HTERT RPE-1 (cell line): ENCODE data around the gene NPB.

ENCODE experiments used
- in situ Hi-C: fragments of 300-500 bp; cut with MboI; formaldehyde crosslinking; loops from 4 replicates; pipeline ENCODE4 v1.14.3; 2020; ENCODE audit warnings: low sequenced_read_pairs

The NPB gene

DNA sequence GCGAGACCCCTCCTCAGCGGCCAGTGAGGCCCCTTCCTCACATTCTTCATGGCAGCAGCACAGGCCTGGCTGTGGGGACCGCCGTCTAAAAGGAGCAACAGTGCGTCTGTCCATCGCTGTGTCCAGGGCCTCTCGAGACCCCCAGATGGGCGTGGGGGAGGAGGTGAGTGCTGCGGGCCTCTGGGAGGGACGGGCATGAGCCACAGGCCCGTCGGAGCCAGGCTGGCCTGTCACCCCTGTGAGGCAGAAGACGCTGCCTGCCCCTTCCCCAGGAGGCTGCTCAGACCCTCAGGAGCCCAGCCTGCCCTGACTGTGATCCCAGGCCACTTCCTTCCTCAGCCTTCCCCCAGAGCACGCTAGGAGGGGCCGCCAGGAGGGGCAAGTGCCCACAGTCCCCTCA, 37.2 kb downstream of the NPB start:
- in situ Hi-C loops: no loop called here

DNA sequence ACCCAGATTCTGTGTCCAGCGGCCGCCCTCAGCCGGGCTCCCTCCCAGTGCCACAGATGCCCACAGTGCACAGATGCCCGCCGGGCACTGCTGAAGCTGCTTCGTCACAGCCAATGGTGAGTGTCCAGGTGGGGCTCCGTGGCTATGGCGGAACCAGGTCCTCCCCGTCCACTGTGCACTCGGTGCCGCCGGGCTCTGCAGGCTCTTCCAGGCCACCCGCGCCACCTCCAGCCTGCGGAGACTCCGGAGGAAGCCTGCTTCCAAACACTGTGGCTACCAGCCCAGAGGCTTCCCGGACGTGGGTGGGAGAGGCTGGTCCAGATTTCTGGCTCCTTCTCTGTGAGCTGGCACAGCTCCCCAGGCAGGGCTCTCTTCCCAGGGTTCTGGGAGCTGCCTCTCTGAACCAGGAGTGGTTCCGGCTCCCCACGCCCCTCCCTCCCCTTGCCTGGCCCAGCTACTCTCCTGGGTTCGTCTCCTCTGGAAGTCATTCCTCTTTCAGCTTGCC, 37.9 kb downstream of the NPB start:
- in situ Hi-C loops: no loop called here

DNA sequence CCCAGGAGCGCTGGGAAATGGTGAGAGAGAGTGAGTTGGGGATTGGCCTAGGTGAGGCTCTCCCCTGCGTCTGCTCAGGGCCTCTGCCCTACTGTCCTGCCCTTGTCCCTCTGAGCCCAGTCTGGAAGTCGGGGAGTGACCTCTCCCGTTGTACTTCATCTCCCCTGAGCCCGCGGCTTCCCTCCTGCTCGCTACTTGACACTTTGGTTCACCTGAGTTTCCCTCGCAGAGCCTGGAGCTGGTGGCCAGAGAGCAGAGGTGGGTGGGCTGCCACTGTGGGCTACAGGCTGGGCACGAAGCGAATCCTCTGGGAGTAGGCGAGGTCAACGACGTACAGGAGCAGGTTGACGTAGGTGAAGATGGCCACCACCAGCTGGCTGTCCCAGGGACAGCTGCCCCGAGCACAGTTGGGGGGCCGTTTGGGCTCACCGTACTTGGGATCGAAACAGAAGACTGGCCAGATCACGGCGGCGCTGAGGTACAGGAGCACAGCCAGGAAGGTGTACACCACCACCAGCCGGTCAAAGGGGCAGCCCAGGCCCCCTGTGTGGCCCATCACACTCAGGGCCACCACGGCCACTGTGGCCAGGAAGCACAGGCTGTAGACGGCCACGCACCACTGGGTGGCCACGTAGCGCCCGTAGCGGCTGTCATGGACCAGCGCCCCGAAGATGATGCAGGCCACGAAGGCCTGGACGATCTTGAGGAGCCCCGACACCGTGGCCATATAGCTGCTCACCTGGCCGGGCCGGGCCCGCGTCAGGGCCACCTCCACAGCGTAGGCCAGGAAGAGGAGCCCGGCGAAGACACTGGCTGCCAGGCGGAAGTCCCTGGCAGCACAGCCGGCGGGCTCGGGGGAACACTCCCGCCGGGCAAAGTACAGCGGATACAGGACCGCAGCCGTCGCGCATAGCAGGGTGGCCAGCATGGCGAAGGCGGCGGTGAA, 38.8 kb downstream of the NPB start:
- in situ Hi-C loops: no loop called here

GRCh38 chr17:81941484-81942166, 39.6 kb downstream of the NPB start:
- in situ Hi-C loops: no loop called here

GRCh38 chr17:81942167-81942553, 40.1 kb downstream of the NPB start:
- in situ Hi-C loops: no loop called here

DNA sequence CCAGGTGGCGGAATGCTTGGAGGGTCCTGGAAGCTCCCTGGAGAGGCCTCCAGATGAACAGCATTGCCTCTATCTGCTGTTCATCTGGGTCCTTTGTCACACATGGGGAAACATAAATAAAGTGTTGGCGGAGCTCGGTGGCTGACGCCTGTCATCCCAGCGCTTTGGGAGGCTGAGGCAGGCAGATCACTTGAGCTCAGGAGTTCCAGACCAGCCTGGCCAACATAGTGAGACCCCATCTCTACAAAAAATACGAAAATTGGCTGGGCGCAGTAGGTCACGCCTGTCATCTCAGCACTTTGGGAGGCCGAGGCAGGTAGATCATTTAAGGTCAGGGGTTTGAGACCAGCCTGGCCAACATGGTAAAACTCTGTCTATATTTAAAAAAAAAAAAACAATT, 42.8 kb downstream of the NPB start:
- in situ Hi-C loops: no loop called here

- in situ Hi-C loops: no loop called here
Measured at GRCh38 chr17:81947189-81947588, 45.2 kb downstream of the NPB start, which contains the start of gene MYADML2. TSS of gene MYADML2 (minus strand) at chr17:81947233. CDS start at chr17:81941741, 5,492 bp downstream.

DNA sequence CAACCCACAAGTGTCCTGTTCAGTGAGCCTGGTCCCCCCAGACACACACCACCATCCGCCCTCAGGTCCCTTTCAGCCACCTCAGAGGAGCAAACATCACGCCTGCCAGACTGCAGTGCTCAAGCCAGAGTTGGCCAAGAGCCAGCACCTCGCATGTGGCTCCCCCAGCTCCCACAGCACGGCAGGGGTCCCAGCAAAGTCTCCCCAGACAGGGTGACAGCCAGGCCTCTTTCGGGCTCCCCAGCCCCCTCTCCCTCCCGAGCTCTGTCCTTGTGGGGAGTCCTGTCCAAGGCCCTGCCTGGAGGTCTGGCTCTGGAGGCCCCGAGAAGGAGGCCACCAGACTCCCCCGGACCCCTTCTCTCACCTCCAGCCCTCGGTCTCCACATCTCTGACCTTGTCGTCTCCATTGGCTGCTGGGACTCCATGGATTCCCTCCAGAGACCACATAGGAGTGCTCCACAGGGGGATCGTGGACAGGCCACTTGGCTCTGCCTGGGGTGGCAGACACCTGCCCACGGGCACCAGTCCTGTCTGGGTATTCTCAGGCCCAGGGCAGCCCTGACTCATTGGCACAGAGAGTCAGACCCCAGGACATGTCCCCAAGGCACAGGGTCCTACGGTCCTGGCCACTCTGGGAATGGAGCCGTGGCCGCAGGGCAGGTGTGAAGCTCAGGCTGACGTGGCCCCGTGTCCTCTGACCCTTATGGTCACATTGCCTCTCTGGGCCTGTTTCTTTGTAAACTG, 46.8 kb downstream of the NPB start:
- in situ Hi-C loops: no loop called here

DNA sequence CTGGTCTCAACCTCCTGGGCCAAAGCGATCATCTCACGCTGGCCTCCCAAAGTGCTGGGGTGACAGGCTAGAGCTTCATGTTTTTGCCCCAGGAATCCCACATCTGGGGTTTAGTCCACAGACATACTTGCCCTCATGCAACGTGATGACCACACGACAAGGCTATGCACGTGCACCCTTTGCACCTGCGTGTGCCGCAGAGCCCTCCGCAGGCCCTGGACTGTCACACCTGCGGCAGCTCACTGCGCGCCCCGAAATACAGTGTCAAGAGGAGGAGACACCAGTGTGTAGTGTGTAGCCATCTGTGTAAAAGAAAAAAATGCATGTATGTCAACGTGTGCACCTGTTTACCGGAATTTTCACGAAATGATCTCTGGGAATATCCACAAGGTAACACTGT, 48.5 kb downstream of the NPB start:
- in situ Hi-C loops: no loop called here

GRCh38 chr17:81951785-81952684, 50.0 kb downstream of the NPB start:
- in situ Hi-C loops: no loop called here
